Suppressor macrophage treated with lipopolysaccharide for 1 hour (primary cell): ENCODE results near the gene SLC12A8.

Source experiments
- DNase-seq, 3 donors: peaks; one replicate each; pipeline ENCODE4 v3.0.0-alpha.2; 2020 to 2022

SLC12A8 gene

GRCh38 chr3:125186261-125186787, 26.2 kb downstream of the SLC12A8 start:
- DNase-seq, result no peak

DNA sequence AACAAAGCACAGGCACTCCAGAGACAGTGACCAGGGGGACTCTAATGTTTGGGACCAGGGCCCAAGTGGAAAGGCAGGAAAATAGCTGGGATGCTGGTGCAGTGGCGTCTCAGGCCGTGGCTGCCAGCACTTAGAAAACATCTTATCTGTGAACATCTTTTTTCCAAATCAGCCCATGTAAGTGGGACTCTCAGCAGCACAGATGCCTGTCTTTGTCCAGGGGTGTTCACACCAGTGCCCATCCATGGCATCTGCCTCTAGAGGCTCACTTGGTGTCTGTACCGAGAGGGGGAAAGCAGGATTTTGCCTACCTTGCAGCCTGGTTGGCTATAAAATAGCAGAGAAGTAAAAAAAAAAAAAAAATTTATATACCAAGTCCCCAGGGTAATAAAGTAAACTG, 26.7 kb downstream of the SLC12A8 start:
- DNase-seq, result no peak

DNA sequence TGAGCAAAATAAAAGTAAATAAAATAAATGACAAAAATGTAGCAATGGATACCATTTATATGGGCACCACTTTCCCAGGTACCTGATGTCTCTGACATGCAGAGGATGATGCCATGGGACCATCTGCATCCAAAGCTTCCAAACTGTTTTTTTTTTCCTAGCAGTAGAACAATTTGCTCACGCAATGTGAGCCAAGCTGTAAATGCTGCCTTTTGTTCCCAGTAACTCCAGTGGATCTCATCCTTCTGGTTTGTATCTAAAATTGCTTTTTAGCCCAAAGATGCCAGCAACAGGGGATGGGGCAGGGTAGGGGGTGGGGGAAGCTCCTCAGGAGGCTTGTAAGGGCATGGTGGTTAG, 32.7 kb downstream of the SLC12A8 start:
- no peak for DNase-seq

DNA sequence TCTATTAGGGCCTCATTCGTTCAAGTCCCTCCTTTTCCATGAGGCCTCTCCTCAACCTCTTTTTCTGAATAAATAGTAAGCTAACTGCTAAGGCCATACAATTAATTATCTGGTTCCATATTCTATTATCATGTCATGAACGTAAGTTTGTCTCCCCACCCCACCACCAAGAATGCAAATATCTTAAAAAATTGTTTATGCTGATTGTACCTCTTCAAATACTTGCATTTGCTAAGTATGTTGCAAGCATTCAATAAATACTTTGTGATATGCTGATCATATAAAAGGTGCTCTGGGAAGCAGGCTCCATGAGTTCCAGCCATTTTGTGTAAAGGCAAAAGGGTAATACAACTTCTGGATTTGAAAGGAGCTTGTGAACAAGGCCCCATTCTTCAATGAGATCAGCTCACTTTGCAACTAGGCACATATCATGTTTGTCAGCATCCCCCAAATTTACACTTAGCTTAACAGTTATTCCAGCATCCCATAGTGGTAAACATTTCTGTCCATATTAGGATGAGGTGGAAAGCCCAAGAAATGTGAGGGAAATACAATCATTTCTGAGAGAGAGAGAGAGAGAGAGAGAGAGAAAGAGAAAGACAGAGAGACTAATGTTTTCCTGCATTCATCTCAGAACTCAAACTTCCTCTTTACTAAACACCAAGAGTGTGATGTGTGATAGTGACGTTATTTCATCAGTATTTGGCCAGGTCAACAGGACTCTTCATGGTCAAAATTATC, 33.2 kb downstream of the SLC12A8 start:
- DNase-seq, result peak in 1 of 3 donors; percentile 16

DNA sequence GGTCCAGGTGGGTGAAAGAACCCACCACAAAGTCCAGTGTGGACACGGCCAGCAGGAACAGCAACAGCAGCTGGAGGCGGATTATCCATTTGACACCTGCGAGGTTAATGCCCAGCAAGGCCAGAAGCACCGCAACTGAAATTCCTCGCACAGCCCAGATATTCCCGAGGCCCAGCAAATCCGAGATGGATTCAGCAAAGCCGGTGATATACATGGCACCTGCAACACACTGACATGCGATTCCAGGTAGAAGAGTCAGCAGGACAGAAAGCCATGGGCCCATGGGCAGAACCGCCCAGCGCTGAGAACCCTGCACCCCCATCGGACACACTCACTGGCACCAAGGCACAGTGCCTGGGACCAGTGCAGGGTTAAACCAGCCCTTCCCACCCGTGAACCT, 34.8 kb downstream of the SLC12A8 start:
- DNase-seq, result no peak

DNA sequence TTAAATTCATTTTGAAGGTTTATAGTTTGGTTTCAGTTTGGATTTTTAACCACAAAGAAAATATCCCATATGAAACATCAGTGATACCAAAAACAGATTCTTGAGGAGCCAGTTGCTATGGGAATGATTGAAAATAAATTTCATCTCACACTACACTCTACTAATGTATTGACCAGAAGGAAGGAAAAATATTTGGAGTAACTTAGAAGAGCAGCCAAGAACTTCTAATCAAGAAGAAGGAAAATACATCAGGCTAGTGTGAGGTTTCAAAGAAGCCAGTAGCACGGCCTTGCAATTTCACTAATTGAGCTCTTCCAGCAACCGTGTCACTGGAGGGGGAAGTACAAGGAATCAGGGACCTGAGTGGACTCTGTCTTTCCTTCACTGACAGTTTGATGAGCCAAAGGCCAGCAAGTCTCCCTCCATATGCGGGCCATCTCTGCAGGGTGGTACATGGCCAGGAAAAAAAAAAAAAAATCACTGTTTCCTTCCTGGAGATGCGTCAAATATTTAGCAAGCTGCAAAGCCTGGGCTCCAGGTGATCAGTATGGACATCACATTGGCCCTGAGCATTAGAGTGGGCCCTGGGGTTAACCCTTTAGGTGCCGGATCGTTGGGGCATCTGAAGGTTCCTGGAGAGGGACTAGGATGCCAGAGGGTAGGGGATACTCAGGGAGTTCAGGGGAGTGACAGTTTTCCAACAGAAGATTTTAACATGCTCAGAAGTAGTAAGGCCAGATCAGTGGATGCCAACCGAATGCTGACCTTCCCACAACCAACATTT, 37.1 kb downstream of the SLC12A8 start:
- DNase-seq, result no peak

GRCh38 chr3:125172346-125172745, 40.2 kb downstream of the SLC12A8 start:
- DNase-seq, result no peak

- no peak for DNase-seq
These were observed 43.7 kb downstream of the SLC12A8 start for GRCh38 chr3:125168711-125169393.

DNA sequence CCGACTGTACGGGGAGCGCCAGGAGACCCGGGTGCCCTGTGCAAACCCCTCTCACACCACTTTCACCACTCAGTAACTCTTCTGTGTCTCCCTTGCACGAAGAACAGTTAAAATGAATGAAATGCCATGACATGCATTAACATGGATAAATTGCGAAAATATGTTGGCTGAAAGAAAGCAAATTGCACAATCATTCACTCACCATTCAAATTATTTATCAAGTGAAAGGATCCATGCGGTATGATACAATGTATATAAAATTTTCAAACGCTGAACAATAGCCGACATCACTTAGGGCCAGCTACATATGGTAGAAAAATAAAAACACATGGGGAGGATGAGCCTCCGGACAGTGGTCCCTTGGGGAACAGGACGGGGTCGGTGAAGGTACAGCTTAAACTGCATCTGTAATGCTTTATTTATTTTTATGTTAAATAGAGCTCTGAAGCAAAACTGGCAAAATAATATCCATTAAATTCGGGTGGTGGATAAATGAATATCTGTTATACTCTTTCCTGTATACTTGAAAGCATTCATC, 45.9 kb downstream of the SLC12A8 start:
- no peak for DNase-seq

GRCh38 chr3:125165948-125166553, 46.5 kb downstream of the SLC12A8 start:
- no peak for DNase-seq

DNA sequence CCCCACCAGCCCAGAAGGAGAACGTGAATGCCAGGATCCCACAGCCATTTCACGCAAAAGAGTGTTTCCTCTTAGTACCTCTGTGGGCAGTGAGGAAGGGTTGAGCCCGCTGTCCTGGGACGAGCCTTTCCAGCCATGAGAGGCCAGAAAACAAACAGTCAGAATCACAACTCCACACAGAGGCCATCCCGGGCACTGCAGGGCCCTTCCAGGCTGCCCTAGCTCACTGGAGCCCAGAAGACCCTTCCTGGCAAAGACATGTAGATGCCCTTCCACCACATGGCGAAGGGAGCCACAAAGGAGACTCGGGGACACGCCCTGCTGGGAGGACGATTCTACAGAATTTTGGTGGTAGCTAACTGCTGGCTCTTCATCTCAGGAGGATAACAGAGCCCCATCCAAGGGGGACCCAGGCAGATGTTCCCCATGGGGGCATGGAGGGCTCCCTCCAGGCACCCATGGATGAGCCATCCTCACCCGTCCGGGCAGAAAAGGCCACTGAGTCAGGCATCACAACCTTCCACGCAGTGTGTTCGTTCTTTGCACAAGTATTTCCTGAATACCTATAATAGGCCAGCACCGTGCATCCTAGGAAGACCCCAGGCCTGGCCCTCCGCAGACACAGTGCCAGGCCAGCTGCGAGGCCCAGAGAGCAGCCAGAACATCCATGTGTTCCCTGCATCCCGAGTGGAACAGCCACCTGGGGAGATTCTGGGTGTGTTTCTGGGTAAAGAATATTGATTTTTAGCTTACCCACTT, 47.2 kb downstream of the SLC12A8 start:
- DNase-seq, result peak; percentile 64 to 73 (median 67)

GRCh38 chr3:125163739-125164601, 48.6 kb downstream of the SLC12A8 start:
- peak; percentile 62 to 77 (median 71) for DNase-seq

DNA sequence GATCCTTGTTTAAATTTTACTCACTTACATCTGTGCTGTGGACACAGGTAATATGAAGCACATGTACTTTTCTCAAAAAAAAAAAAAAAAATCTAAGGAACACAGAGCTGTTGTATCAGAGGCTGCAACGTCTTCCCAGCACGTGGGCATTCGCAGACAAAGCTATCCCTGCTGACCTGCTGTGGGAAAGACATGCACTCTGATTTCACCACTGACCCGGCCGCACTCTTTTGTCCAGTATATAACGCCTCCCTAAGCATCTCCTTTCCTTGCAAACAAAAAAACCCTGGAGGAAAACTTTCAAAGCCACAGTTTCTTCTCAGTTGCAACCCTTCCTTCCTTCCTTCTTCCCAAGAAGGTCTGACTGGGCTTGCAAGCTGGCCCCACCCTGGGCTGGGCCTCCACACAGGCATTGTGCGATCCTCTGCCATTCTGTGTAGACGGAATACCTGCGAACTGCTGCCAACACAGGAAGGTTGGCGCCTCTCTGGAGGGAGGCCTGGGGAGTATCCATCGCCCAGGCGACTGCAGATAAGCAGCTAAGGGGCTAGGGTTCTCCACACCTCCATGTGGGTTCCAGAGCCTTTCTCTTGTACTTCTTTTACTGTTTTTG, 50.8 kb downstream of the SLC12A8 start:
- no peak for DNase-seq

DNA sequence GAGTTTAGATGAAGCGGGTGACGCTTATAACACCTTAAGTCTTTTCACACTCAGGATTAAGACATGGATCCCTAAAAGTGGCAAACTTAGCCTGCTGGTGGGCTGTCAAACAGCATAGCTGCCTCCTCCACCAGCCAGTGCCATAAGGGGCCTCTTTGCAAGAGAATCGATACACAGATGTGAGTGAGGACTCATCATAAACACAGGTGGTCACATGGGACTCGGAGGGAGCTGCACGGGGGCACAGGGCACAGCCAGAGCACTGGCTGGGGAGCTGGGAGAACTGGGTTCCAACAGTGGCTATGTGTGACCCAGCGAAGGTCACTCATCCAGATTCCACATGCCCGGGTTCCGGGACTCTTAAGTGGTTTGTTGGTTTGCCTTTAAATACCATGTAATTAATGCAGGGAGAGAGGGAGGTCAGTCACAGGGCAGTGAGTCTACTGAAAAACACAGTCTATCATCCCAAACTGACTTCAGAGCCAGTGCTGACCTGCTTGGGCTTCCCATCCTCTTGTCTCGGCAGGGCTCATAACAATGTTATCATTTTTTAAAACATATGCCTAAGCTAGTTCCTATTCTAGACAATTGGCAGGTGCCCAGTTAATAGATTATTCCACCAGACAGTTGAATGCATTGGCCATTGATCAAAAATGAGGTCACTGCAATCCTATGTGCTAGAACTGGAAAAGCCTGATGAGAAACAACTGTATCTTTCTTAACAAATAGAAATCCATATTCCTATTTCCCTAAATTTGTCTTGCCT, 51.8 kb downstream of the SLC12A8 start:
- DNase-seq, result no peak

DNA sequence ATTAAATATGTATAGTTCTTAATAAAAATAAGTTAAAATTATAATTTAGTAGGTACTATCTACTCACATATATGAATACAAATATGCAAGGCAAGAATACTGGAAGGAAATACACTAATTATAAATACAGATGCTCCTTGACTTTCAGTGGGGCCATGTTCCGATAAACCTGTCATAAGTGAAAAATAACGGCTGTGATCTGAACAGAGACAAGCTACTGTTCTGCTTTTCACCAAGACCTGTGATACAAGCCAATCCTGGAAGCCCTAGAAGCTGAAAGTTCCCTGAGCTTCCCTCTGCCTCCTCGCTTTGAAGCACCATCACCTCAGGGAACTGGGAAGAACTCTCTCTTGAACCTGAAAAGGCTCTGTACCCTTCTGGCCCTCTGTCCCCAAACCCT, 55.4 kb downstream of the SLC12A8 start:
- DNase-seq, result no peak

DNA sequence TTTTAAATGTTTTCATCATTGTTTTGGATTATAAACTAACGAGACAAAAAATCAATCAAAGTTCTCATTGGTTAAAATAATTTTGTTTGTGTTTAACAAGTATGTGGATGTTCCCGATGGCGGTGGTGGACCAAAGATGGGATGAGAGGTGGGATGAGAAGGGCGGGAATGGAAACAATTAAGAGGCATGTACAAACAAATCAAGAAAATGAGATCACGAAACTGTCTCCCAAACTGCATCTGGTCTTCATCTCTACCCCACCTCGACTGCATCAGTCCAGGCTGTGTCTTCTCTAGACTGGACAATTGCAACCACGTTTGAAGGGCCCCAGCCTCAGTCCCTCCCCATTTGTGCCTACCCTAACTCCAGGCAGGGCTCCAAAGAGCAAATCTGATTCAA, 56.1 kb downstream of the SLC12A8 start:
- DNase-seq, result no peak

GRCh38 chr3:125154800-125155269, 57.7 kb downstream of the SLC12A8 start:
- DNase-seq, result peak; percentile 87 to 90 (median 88)

- DNase-seq, result no peak
These were observed 58.4 kb downstream of the SLC12A8 start for GRCh38 chr3:125154110-125154509.

DNA sequence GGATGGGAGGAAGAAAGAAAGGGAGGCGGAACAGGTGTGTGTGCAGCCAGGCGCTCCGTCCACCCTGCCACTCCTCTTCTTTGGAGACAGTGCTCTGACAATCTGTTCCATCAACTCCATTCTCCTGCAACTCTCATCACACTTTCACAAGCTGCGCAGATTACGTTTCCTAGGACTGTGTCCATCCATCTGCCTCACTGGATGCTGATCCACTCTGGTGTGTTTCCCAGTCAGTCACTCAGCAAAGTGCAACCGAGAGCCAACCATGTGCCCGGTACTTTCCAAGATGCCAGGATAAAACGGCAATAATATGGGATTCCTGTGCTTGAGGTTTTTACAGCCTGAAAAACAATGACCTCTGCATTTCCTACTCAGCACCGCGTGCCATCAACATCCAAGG, 59.6 kb downstream of the SLC12A8 start:
- no peak for DNase-seq

GRCh38 chr3:125151916-125152315, 60.6 kb downstream of the SLC12A8 start:
- DNase-seq, result no peak
